Measurements from ENCODE around the gene RPL7A.
A peak's percentile ranks its signal among the peaks of the same experiment; 100 is the strongest.

RPL7A gene

GRCh38 chr9:133349965-133350616, 2.1 kb downstream of the RPL7A start:
- no peak for DNase-seq

DNA sequence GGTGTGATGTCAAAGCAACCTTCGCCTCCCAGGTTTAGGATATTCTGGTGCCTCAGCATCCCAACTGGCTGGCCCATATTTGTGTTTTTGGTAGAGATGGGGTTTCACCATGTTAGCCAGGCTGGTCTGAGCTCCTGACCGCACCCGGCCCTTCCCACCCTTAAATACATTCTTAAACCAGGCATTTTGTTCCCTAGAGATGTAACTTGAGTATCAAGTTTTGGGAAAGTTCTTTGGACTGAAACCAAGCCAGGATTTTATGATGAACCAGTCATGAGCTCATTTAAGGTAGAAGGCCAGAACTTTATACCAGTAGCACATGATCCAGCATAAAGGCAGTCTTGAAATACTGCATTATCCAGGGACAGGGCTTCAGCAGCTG, 3.5 kb downstream of the RPL7A start:
- no peak for DNase-seq

GRCh38 chr9:133351908-133352634, 4.1 kb downstream of the RPL7A start:
- no peak for DNase-seq

GRCh38 chr9:133352635-133353340, 4.8 kb downstream of the RPL7A start:
- DNase-seq, result no peak

GRCh38 chr9:133353548-133353947, 5.5 kb downstream of the RPL7A start:
- DNase-seq, result no peak

- DNase-seq, result no peak
These were observed 6.7 kb downstream of the RPL7A start for GRCh38 chr9:133354766-133355165.

DNA sequence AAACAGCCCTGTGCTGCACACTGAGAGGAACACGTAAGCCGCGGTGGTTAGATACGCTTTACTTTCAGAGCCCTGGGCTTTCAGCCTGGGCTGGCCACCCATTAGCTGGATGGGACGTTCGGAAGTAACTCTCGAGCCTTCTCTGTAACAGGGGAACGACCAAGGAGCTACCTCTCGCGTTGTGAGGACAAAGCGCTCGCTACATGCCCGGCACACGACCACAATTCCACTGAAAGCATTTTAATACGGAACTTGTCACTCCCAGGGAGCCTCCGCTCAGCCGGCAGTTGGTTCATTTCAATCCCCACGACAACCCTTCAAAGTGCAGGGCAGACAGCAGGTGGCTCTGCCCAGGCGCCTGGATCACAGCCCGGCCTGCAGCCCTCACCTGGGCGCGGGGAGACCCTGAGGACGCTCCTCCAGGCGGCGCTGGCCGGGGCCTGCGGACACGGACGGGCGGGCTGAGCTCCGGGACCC, 7.9 kb downstream of the RPL7A start:
- no peak for DNase-seq

DNA sequence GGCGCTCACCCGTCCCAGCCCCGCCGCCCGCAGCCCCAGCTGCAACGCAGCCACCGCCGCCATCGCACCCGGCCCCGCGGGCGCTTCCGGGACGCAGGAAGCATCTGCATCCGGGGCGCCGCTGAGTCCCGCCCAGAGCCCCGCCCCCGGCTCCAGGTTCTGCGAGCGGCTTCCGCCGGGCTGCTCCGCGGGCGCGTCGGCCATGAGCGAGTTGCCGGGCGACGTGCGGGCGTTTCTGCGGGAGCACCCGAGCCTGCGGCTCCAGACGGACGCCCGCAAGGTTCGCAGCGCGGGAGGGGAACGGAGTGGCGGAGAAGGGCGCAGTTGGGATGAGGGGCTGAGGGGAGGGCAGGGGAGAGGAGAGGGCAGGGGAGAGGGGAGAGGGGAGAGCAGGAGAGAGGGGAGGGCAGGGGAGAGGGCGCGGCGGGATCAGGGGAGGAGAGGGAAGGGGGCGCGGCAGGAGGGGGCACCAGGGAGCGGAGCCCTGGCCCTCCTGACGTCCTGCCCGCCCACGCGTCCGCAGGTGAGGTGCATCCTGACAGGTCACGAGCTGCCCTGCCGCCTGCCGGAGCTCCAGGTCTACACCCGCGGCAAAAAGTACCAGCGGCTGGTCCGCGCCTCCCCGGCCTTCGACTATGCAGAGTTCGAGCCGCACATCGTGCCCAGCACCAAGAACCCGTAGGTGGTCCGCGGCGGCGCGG, 8.5 kb downstream of the RPL7A start, which contains the start of the genes SURF1 and SURF2:
SURF1 (minus strand) TSS at position 97 of the 701 bp plus-strand sequence; CDS start at position 63, 34 bp downstream.
SURF2 (plus strand) TSS at position 160 of the 701 bp plus-strand sequence; CDS start at position 203, 43 bp downstream.
- DNase-seq, result peak; percentile 53

DNA sequence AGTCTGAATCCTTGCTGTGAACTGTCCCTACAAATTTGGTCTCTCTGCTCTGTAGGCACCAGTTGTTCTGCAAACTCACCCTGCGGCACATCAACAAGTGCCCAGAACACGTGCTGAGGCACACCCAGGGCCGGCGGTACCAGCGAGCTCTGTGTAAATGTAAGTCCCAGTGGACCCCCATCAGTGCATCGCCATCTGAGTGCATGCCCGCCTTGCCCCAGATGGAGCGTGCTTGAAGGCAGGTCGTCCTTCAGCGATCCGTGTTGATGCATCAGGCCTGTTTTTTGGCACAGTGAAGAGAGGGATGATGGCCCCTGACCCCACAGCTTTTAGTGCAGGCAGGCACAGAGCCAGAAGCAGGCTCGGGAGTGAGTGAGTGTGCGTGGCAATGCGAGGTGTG, 9.6 kb downstream of the RPL7A start:
- no peak for DNase-seq

- DNase-seq, result no peak
These were observed 11.6 kb downstream of the RPL7A start for GRCh38 chr9:133359399-133360175.

- DNase-seq, result no peak
These were observed 12.7 kb downstream of the RPL7A start for GRCh38 chr9:133360400-133361393.

DNA sequence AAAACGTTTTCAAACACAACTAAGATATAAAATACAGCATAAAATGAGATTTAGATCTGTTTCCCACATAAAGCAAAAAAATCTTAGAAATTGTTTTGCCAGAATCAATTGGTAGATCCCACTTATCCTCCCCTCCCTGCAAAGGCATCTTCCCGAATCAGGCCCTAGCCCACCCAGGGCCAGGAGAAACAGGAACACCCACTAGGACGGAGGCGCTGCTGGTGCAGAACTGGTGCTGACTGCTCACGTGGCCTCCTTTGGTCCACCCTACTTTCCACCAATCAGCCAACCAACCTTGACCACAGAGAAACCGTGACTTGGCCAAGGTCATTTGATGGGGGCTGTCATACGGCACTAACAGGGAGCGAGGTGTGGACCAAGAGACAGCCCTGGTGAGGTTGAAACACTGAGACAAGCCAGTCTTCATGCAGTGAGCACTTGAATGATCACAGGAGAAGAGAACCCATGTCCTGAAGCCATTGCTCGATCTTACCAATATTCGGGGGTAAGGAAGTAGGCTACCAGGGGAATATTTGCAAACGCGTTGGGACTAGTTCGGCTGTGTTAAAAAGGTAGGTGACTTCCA, 13.6 kb downstream of the RPL7A start:
- no peak for DNase-seq

- no peak for DNase-seq
These were observed 14.5 kb downstream of the RPL7A start for GRCh38 chr9:133362359-133363044.

DNA sequence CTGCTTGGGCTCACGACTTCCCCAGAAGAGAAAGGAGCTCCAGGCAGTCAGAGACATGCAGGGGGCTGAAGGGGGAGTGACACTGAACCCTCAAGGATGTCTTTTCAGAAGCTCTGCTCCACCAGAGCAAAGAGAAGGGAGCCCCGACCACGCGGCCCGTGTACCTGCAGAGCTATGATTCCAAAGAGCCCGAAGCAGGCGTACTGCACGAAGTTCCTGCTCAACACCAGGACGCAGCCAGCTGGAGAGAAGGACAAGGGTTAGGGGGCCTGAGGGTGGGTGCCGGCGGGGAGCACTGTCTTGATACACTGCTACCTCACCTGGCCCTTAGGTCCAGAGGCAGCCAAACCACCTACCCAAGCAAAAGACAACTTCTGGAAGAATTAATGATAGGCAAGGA, 18.4 kb downstream of the RPL7A start:
- no peak for DNase-seq

- no peak for DNase-seq
These were observed 19.2 kb downstream of the RPL7A start for GRCh38 chr9:133367221-133367620.

DNA sequence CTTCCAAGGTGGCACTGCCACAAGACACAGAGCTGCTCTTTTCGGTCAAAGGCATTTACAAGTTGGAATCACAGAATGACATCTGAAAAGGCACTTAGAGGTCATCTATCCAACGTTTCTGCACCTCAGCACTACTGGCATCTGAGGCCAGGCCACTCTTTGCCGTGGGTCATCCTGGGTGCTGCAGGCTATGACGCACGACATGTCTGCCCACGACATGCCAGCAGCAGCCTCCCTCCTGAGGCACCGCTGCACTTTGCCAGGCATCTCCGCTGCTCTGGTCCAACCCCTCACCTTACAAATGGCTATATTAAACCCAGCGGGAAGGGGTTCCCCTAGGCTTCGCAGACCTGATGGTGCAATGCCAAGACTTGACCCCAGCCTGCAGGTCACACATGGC, 19.8 kb downstream of the RPL7A start:
- no peak for DNase-seq

GRCh38 chr9:133368249-133368881, 20.3 kb downstream of the RPL7A start:
- DNase-seq, result peak; percentile 95

DNA sequence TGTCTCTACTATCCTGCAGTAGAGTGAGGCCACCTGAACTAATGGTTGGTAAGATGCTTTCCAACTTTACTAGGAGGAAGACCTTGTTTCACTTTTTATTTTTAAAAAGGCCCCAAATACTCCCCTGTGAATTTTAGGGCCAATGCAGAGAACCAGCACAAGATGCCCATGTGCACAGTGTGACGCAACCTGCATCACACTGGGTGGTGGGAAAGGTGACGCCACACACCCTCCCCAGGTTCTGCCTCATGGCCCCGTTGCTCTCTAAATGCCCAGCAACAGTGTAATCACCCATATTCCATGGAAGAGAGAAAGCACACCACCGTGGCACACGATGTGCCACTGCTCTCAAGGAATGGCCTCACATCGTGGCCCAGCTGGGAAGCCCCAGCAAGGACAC, 21.4 kb downstream of the RPL7A start:
- no peak for DNase-seq

DNA sequence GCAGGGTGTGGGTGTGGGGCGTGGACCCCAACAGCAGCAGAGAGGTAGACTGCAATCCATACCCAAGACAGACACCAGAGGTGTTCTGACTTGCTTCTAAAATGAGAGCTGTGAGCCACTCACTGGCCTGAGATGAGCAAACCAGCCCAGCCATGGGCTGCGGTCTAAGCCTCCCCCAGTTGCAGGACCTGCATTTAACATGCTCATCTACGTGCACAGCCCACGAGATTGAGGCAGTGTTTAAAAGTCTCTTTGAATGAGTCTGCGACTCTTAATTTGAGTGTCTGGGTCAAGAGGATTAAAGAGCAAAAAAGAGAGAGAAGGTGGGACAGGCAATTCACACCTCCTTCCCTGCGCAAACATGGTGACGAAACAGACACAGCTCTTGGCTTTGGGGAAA, 21.9 kb downstream of the RPL7A start:
- no peak for DNase-seq

Data from DMS153 (cell line).